GM12878 (cell line): ENCODE measurements around the gene PARVA. TPM values are rescaled to one million over a fixed set of nuclear protein-coding genes. Genes with fewer than 3 reads are reported as not detected.

Experiments used
- ATAC-seq: fragments of 200-7000 bp; cut with Tn5 transposase; 3 replicates; pipeline ENCODE4 v1.9.1; 2020; ENCODE audit warnings: mild to moderate bottlenecking, moderate library complexity
- BruUV-seq: library from RNA; stranded (reverse); fragments of 400-500 nt; replicated peaks from 2 replicates; lab custom pipeline; 2021; lab: Mats Ljungman, UMichigan
- CTCF ChIA-PET: fragments of 300-600 bp; sonication (Branson Sonifier 250); formaldehyde crosslinking; extraction: SDS; loops from one replicate; lab custom pipeline; 2021; ENCODE audit warnings: inconsistent platforms; lab: Yijun Ruan, JAX
- POLR2A ChIA-PET: fragments of 350-600 bp; formaldehyde crosslinking; extraction: SDS; loops from one replicate; lab custom pipeline; 2021; ENCODE audit warnings: inconsistent platforms; lab: Charles Lee
- RAD21 ChIA-PET: fragments of 300-600 bp; sonication (Branson Sonifier 250); formaldehyde crosslinking; loops from one replicate; lab custom pipeline; 2023; ENCODE audit warnings: antibody characterized with exemption; ENCODE audit not compliant: unreplicated experiment; lab: Charles Lee
- SMC1A ChIA-PET: fragments of 300-600 bp; sonication (Branson Sonifier 250); formaldehyde crosslinking; loops from one replicate; lab custom pipeline; 2023; ENCODE audit not compliant: unreplicated experiment, uncharacterized antibody; lab: Charles Lee
- DNase-seq: peaks from one replicate; pipeline ENCODE4 v3.0.0-alpha.2; 2011; ENCODE audit warnings: low read depth, low spot score
- FAIRE-seq: peaks from 3 replicates; lab custom pipeline; 2011; peaks lifted over from hg19 to GRCh38; lab: Jason Lieb, UNC
- H2AFZ ChIP-seq: 2 replicates; pipeline ENCODE4 v1.6.0; 2011; ENCODE audit warnings: low read depth, low read length, control low read depth; ENCODE audit not compliant: control insufficient read depth
- H3K27ac ChIP-seq: 2 replicates; pipeline ENCODE4 v1.5.1; 2011; ENCODE audit warnings: control low read depth; ENCODE audit not compliant: control insufficient read depth, insufficient read depth
- H3K27me3 ChIP-seq, 2 experiments: replicated peaks in 1 of 2; 2 replicates each; pipeline versions ENCODE4 v1.6.0 to v1.6.1; 2011; ENCODE audit warnings: low read length in 1 of 2; ENCODE audit not compliant: control insufficient read depth in 2 of 2, insufficient read depth in 2 of 2
- H3K36me3 ChIP-seq, 2 experiments: 2 replicates each; pipeline ENCODE4 v1.5.1; 2011; ENCODE audit warnings: low read length in 1 of 2; ENCODE audit not compliant: control insufficient read depth in 2 of 2, insufficient read depth in 2 of 2
- H3K4me1 ChIP-seq: 2 replicates; pipeline ENCODE4 v1.6.1; 2011; ENCODE audit warnings: mild to moderate bottlenecking, low read length, moderate library complexity, mixed read lengths; ENCODE audit not compliant: control insufficient read depth, insufficient read depth
- H3K4me2 ChIP-seq: 2 replicates; pipeline ENCODE4 v1.6.0; 2011; ENCODE audit warnings: control low read depth; ENCODE audit not compliant: control insufficient read depth, insufficient read depth
- H3K4me3 ChIP-seq: fragments of 200-600 bp; sonication (generic); 2 replicates; pipeline ENCODE4 v1.5.1; 2016
- H3K79me2 ChIP-seq: 2 replicates; pipeline ENCODE4 v1.6.0; 2011; ENCODE audit warnings: low read length; ENCODE audit not compliant: control insufficient read depth, insufficient read depth
- H3K9ac ChIP-seq: 2 replicates; pipeline ENCODE4 v1.8.0; 2011; ENCODE audit warnings: low read length, control low read depth, mixed read lengths; ENCODE audit not compliant: control insufficient read depth, insufficient read depth
- H3K9me3 ChIP-seq: replicated peaks from 3 replicates; pipeline ENCODE4 v1.5.1; 2011; ENCODE audit warnings: mild to moderate bottlenecking, low read length; ENCODE audit not compliant: control insufficient read depth, insufficient read depth
- H4K20me1 ChIP-seq: 2 replicates; pipeline ENCODE4 v1.6.0; 2011; ENCODE audit not compliant: control insufficient read depth, insufficient read depth
- ATF3 ChIP-seq: IDR thresholded peaks from 2 replicates; pipeline ENCODE4 v1.6.1; 2011; ENCODE audit warnings: low read depth, mild to moderate bottlenecking, low read length, moderate library complexity, borderline replicate concordance; ENCODE audit errors: extremely low read depth
- CEBPZ ChIP-seq: fragments of 150-350 bp; IDR thresholded peaks from 2 replicates; pipeline ENCODE4 v1.6.1; 2016; ENCODE audit warnings: low read depth, low read length
- CHD1 ChIP-seq: IDR thresholded peaks from 2 replicates; pipeline ENCODE4 v1.6.1; 2012; ENCODE audit warnings: low read depth, low read length, improper control_type of control experiment
- ELK1 ChIP-seq: IDR thresholded peaks from 2 replicates; pipeline ENCODE4 v1.6.1; 2012; ENCODE audit warnings: low read depth, low read length, improper control_type of control experiment
- EP300 ChIP-seq, 2 experiments: fragments of 150-350 bp in 1 of 2; IDR thresholded peaks; 2 replicates each; pipeline ENCODE4 v1.6.1; 2011 to 2012; ENCODE audit warnings: low read depth in 2 of 2, low read length in 2 of 2, borderline replicate concordance in 1 of 2, improper control_type of control experiment in 1 of 2, inconsistent platforms in 1 of 2; ENCODE audit not compliant: control insufficient read depth in 1 of 2
- GABPA ChIP-seq: IDR thresholded peaks from 2 replicates; pipeline ENCODE4 v1.6.1; 2014; ENCODE audit warnings: antibody characterized with exemption, low read depth, mild to moderate bottlenecking, inconsistent platforms
- HSF1 ChIP-seq: fragments of 150-350 bp; IDR thresholded peaks from 2 replicates; pipeline ENCODE4 v1.6.1; 2014; ENCODE audit warnings: mild to moderate bottlenecking, low read depth, low read length
- PAX8 ChIP-seq: fragments of 450-650 bp; IDR thresholded peaks from 2 replicates; pipeline ENCODE4 v1.6.1; 2017; ENCODE audit warnings: mild to moderate bottlenecking, moderate library complexity
- POLR2AphosphoS2 ChIP-seq: IDR thresholded peaks from 2 replicates; pipeline ENCODE4 v1.6.1; 2011; ENCODE audit warnings: low read depth, mild to moderate bottlenecking, low read length, improper control_type of control experiment, moderate library complexity
- RFX5 ChIP-seq: IDR thresholded peaks from 2 replicates; pipeline ENCODE4 v1.6.1; 2011; ENCODE audit warnings: low read depth, low read length, improper control_type of control experiment
- SKIL ChIP-seq: fragments of 450-650 bp; IDR thresholded peaks from 2 replicates; pipeline ENCODE4 v1.6.1; 2017; ENCODE audit warnings: mild to moderate bottlenecking, low read depth, inconsistent platforms; ENCODE audit not compliant: poor library complexity, severe bottlenecking
- SMAD5 ChIP-seq: IDR thresholded peaks from 2 replicates; pipeline ENCODE4 v1.6.1; 2016; ENCODE audit warnings: antibody characterized with exemption, low read depth
- TARDBP ChIP-seq: IDR thresholded peaks from 2 replicates; pipeline ENCODE4 v1.6.1; 2016; ENCODE audit warnings: borderline replicate concordance
- TCF3 ChIP-seq: IDR thresholded peaks from 2 replicates; pipeline ENCODE4 v1.6.1; 2012; ENCODE audit warnings: low read depth, mild to moderate bottlenecking, low read length, borderline replicate concordance; ENCODE audit not compliant: insufficient read depth
- YBX1 ChIP-seq: fragments of 450-650 bp; IDR thresholded peaks from 2 replicates; pipeline ENCODE4 v1.6.1; 2016; ENCODE audit warnings: antibody characterized with exemption
- WGBS: methylation state at CpG from one replicate; pipeline ENCODE4 v1.1.6; 2016; ENCODE audit warnings: low lambda C conversion rate; ENCODE audit not compliant: insufficient replicate concordance, insufficient coverage; ENCODE audit errors: missing lambda C conversion rate; 5-methylcytosine and 5-hydroxymethylcytosine counted together
- in situ Hi-C: fragments of 300-500 bp; cut with MboI; formaldehyde crosslinking; loops from 9 replicates; pipeline ENCODE4 v1.14.3; 2018; ENCODE audit warnings: mixed read lengths
- intact Hi-C: fragments of 100-400 bp; cut with micrococcal nuclease; formaldehyde crosslinking; loops from one replicate; pipeline ENCODE4 v1.14.2; 2022; ENCODE audit not compliant: unreplicated experiment
- polyA plus RNA-seq, 11 experiments: library from polyadenylated mRNA; depleted of rRNA in 4 of 11; unstranded in 6 of 11; stranded (reverse) in 5 of 11; fragments of >200 nt; fragmentation: Nextera tagmentation in 4 of 11; fragmentation: Illumina TruSeq in 1 of 11; extraction: Ambion mirVana in 4 of 11; extraction: Trizol in 1 of 11; gene quantifications; 1 replicate in 1 of 11; 2 replicates in 10 of 11; pipeline versions ENCODE4 v1.2.1 to v1.2.3, GENCODE V29; 2011 to 2016; ENCODE audit warnings: inconsistent platforms in 2 of 11, missing spikeins in 2 of 11, low read depth in 1 of 11
- total RNA-seq, 4 experiments: library from RNA; depleted of rRNA in 3 of 4; stranded (reverse); fragments of >200 nt in 3 of 4; fragmentation: Illumina TruSeq in 1 of 4; extraction: Trizol in 1 of 4; gene quantifications; 2 replicates each; pipeline versions ENCODE4 v1.2.1 to v1.2.3, GENCODE V29; 2013 to 2021

The PARVA gene
- total and polyA plus RNA-seq, 10 of the 15 experiments (the other 5 are each of a cell fraction or from before 2014, with no cell fraction given) = 0.01 to 0.44 (median 0.03) TPM; not detected in 7

- in situ Hi-C loops = no loop called here
- H2AFZ ChIP-seq = no peak overlapping the region
- no peaks in the 10 kb centered on the region for H3K9me3 ChIP-seq
- H3K36me3 ChIP-seq = no peaks in the 10 kb centered on the region
- ChIA-PET SMC1A (no interaction called here), RAD21 (no interaction called here), POLR2A (no interaction called here), CTCF (no interaction called here)
- no peaks in the 10 kb centered on the region for H4K20me1 ChIP-seq
- FAIRE-seq = no peak
- 29% methylated on average over 13 of the region's 13 CpGs for WGBS
- no peaks in the 10 kb centered on the region; a peak in 2 of 4 replicates for H3K27me3 ChIP-seq
- no peaks in the 10 kb centered on the region for H3K79me2 ChIP-seq
- H3K4me2 ChIP-seq = no peak overlapping the region
- H3K27ac ChIP-seq = no peak overlapping the region
- no peaks in the 10 kb centered on the region for H3K4me1 ChIP-seq
- H3K4me3 ChIP-seq = no peak overlapping the region
- intact Hi-C loops = no loop called here
- H3K9ac ChIP-seq = no peak overlapping the region
- no peak for ATAC-seq
- DNase-seq = no peak
- no TSS peak for BruUV-seq
- TF ChIP-seq POLR2AphosphoS2 (no peak), TARDBP (no peak), PAX8 (no peak), SKIL (no peak), SMAD5 (no peak), ATF3 (no peak), CEBPZ (no peak), EP300 (IDR thresholded peaks at IDR 0.05; ENCODE audit: borderline replicate concordance in 1 of 2, control insufficient read depth in 1 of 2, low read depth in 2 of 2, low read length in 2 of 2) (no peak), ELK1 (no peak), GABPA (no peak), TCF3 (no peak), RFX5 (no peak), CHD1 (no peak), YBX1 (no peak), HSF1 (no peak)
These were observed 167.8 kb downstream of the PARVA start for GRCh38 chr11:12544986-12545775.
